22Rv1 (cell line): ENCODE measurements around the gene CCDC24.

Experiments used
- CTCF ChIP-seq: fragments of 450-650 bp; IDR thresholded peaks from 2 replicates; pipeline ENCODE4 v1.5.1; 2017; ENCODE audit warnings: mild to moderate bottlenecking
- ZFX ChIP-seq: fragments of 450-650 bp; IDR thresholded peaks from 2 replicates; pipeline ENCODE4 v1.6.1; 2017; ENCODE audit warnings: antibody characterized with exemption, borderline replicate concordance

- no peak for TF ChIP-seq CTCF
- TF ChIP-seq ZFX = no peak
Measured at GRCh38 chr1:43987159-43987902, 4.1 kb upstream of the CCDC24 start.
